ENCODE measurements around the gene PIGR.

Gene PIGR

DNA sequence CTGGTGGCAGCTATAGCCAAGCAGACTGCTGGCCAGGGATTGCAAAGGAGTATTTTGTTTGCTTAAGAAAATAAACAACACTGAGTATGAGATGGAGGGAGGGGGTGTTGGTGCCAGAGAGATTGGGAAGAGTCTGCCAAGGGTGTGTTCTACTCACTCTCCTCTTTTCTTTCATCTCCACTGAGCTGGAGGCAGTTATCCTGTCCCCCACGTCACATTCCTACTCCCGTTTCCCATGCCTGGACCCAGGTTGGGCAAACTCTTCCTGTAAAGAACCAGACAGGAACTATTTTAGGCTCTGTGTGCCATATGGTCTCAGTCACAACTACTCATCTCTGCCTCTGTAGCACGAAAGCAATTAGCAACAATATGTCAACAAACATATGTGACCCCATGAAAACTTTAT is 50.4 kb downstream of the PIGR start:
- H3K4me3 ChIP-seq (ENCODE audit: low read depth in 1 of 2, low read length in 2 of 2) = no peak overlapping the region
- no peaks in the 10 kb centered on the region for H3K36me3 ChIP-seq (ENCODE audit: control insufficient read depth in 1 of 2, insufficient read depth in 2 of 2, low read length in 2 of 2)
- H3K4me1 ChIP-seq (ENCODE audit: control insufficient read depth in 1 of 2, insufficient read depth in 2 of 2, low read length in 2 of 2) = peaks cover 2 to 3% of the 10 kb centered on the region in 2 donors
- H3K9ac ChIP-seq (ENCODE audit: low read depth in 1 of 2, low read length in 2 of 2) = no peak overlapping the region
- no peaks in the 10 kb centered on the region for H3K27me3 ChIP-seq (ENCODE audit: control insufficient read depth in 1 of 2, insufficient read depth in 2 of 2, low read length in 2 of 2)
- H3K9me3 ChIP-seq (ENCODE audit: control insufficient read depth in 1 of 2, low read length in 2 of 2) = no peaks in the 10 kb centered on the region
- H3K27ac ChIP-seq (ENCODE audit: low read depth, low read length) = no peak overlapping the region

GRCh38 chr1:206895325-206895724 is 50.9 kb downstream of the PIGR start:
- Histone ChIP-seq H3K9ac (ENCODE audit: low read depth in 1 of 2, low read length in 2 of 2) (no peak overlapping the region), H3K27ac (ENCODE audit: low read depth, low read length) (no peak overlapping the region)

GRCh38 chr1:206893380-206893779 is 52.9 kb downstream of the PIGR start:
- no peaks in the 10 kb centered on the region for H3K27me3 ChIP-seq (ENCODE audit: control insufficient read depth in 1 of 2, insufficient read depth in 2 of 2, low read length in 2 of 2)
- no peaks in the 10 kb centered on the region for H3K9me3 ChIP-seq (ENCODE audit: control insufficient read depth in 1 of 2, low read length in 2 of 2)
- no peaks in the 10 kb centered on the region for H3K36me3 ChIP-seq (ENCODE audit: control insufficient read depth in 1 of 2, insufficient read depth in 2 of 2, low read length in 2 of 2)
- peaks cover 7% of the 10 kb centered on the region in 2 donors for H3K4me1 ChIP-seq (ENCODE audit: control insufficient read depth in 1 of 2, insufficient read depth in 2 of 2, low read length in 2 of 2)
- H3K27ac ChIP-seq (ENCODE audit: low read depth, low read length) = no peak overlapping the region
- no peak overlapping the region for H3K9ac ChIP-seq (ENCODE audit: low read depth in 1 of 2, low read length in 2 of 2)
- no peak overlapping the region for H3K4me3 ChIP-seq (ENCODE audit: low read depth in 1 of 2, low read length in 2 of 2)

More at GRCh38 chr1:206895325-206895724, 50.9 kb downstream of the PIGR start:
- peaks cover 7% of the 10 kb centered on the region in 2 donors for H3K4me1 ChIP-seq (ENCODE audit: control insufficient read depth in 1 of 2, insufficient read depth in 2 of 2, low read length in 2 of 2)
- H3K36me3 ChIP-seq (ENCODE audit: control insufficient read depth in 1 of 2, insufficient read depth in 2 of 2, low read length in 2 of 2) = no peaks in the 10 kb centered on the region
- H3K9me3 ChIP-seq (ENCODE audit: control insufficient read depth in 1 of 2, low read length in 2 of 2) = no peaks in the 10 kb centered on the region
- no peaks in the 10 kb centered on the region for H3K27me3 ChIP-seq (ENCODE audit: control insufficient read depth in 1 of 2, insufficient read depth in 2 of 2, low read length in 2 of 2)
- H3K4me3 ChIP-seq (ENCODE audit: low read depth in 1 of 2, low read length in 2 of 2) = no peak overlapping the region

DNA sequence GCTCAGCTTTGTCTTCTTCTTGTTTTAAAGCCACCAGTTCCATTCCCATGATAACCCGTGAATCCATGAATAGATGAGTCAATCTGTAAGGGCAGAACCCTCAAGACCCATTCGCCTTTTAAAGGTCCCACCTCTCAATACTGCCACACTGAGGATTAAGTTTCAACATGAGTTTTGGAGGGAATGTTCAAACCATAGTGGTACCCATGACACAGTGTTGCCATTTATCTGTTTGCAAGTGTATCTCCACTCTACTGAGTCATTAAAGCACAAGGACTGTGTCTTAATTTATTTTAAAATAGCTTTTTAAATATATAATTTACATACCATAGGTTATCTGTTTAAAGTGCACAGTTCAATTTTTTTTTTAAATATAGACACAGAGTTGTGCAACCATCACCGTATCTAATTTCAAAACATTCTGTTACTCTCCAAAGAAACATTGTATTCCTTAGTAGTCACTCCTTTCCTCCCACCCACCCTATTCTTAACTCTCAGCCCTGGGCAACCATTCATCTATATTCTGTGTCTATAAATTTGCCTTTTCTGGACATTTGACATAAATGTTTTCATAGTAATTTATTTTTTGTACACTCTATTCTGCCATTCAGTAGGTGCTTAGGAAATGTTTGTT is 53.8 kb downstream of the PIGR start:
- Histone ChIP-seq H3K27me3 (ENCODE audit: control insufficient read depth in 1 of 2, insufficient read depth in 2 of 2, low read length in 2 of 2) (no peaks in the 10 kb centered on the region), H3K9me3 (ENCODE audit: control insufficient read depth in 1 of 2, low read length in 2 of 2) (no peaks in the 10 kb centered on the region), H3K9ac (ENCODE audit: low read depth in 1 of 2, low read length in 2 of 2) (no peak overlapping the region), H3K4me3 (ENCODE audit: low read depth in 1 of 2, low read length in 2 of 2) (no peak overlapping the region), H3K4me1 (ENCODE audit: control insufficient read depth in 1 of 2, insufficient read depth in 2 of 2, low read length in 2 of 2) (peaks cover 7% of the 10 kb centered on the region in 2 donors), H3K27ac (ENCODE audit: low read depth, low read length) (no peak overlapping the region), H3K36me3 (ENCODE audit: control insufficient read depth in 1 of 2, insufficient read depth in 2 of 2, low read length in 2 of 2) (no peaks in the 10 kb centered on the region)

- Histone ChIP-seq H3K4me1 (ENCODE audit: control insufficient read depth in 1 of 2, insufficient read depth in 2 of 2, low read length in 2 of 2) (peaks cover 7% of the 10 kb centered on the region in 2 donors), H3K27ac (ENCODE audit: low read depth, low read length) (no peak overlapping the region), H3K4me3 (ENCODE audit: low read depth in 1 of 2, low read length in 2 of 2) (no peak overlapping the region), H3K27me3 (ENCODE audit: control insufficient read depth in 1 of 2, insufficient read depth in 2 of 2, low read length in 2 of 2) (no peaks in the 10 kb centered on the region), H3K9ac (ENCODE audit: low read depth in 1 of 2, low read length in 2 of 2) (no peak overlapping the region), H3K36me3 (ENCODE audit: control insufficient read depth in 1 of 2, insufficient read depth in 2 of 2, low read length in 2 of 2) (no peaks in the 10 kb centered on the region), H3K9me3 (ENCODE audit: control insufficient read depth in 1 of 2, low read length in 2 of 2) (no peaks in the 10 kb centered on the region)
Observed at GRCh38 chr1:206891412-206891811, 54.9 kb downstream of the PIGR start.

DNA sequence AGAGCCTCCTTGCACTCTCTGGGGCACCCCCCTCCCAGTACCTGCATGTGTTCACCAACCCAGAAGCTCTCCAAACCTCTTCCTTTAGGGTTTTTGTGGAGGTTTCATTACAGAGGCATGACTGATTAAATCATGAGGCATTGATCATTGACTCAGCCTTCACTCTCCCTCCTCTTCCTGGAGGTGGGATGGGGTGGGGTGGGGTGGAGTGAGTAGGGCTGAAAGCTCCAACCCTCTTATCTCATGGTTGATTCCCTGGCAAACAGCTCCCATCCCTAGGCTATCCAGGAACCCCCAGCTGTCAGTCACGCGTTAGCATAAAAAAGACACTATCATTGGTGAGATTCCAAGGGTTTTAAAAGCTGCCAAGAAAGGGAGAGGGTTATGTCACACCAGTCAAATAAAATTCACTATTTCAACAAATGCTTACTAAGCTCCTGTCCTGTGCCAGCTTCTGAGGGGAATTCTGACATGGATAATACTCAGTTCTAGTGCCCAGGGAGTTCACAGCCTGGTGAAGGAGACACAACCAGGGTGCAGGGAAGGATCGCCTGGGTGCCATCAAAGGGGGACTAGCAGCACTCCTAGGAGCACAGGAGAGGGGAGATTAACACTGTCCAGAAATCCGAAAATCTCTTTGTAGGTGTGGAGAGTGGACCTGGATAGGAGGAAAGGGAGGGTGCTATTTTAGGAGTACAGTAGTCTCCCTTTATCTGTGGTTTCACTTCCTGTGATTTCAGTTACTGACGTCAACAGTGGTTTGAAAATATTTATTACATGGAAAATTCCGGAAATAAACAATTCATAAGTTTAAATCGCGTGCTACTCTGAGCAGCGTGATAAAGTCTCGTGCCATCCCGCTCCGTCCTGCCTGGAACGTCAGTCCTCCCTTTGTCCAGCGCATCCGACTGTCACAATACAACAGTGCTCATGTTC is 55.9 kb downstream of the PIGR start:
- peaks cover 7% of the 10 kb centered on the region in 2 donors for H3K4me1 ChIP-seq (ENCODE audit: control insufficient read depth in 1 of 2, insufficient read depth in 2 of 2, low read length in 2 of 2)

DNA sequence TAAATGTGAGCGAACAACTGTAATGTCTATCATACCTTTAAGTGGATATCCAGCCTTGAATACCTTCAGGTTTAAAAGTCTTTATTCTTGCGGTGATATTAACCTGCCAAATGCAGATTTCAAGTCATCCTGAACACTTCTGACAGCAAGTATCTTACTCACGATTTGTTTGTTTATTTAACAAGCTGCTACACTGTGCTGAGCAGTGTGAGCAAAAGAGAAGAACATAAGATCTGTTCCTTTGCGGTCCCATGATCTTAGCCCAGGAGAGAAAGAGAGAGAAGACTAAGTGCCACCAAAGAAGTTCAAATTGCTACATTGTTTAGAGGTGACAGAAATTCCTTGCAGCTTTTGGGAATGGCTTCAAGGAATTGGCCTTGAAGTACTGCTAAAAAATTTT is 58.6 kb downstream of the PIGR start:
- Histone ChIP-seq H3K9me3 (ENCODE audit: control insufficient read depth in 1 of 2, low read length in 2 of 2) (no peaks in the 10 kb centered on the region), H3K4me3 (ENCODE audit: low read depth in 1 of 2, low read length in 2 of 2) (no peak overlapping the region), H3K27me3 (ENCODE audit: control insufficient read depth in 1 of 2, insufficient read depth in 2 of 2, low read length in 2 of 2) (no peaks in the 10 kb centered on the region), H3K9ac (ENCODE audit: low read depth in 1 of 2, low read length in 2 of 2) (no peak overlapping the region), H3K4me1 (ENCODE audit: control insufficient read depth in 1 of 2, insufficient read depth in 2 of 2, low read length in 2 of 2) (peaks cover 7% of the 10 kb centered on the region in 2 donors), H3K27ac (ENCODE audit: low read depth, low read length) (no peak overlapping the region), H3K36me3 (ENCODE audit: control insufficient read depth in 1 of 2, insufficient read depth in 2 of 2, low read length in 2 of 2) (no peaks in the 10 kb centered on the region)

More for the DNA sequence above, 55.9 kb downstream of the PIGR start:
- H3K4me3 ChIP-seq (ENCODE audit: low read depth in 1 of 2, low read length in 2 of 2) = peak overlapping the region in 1 of 2 donors; percentile 33
- no peak overlapping the region for H3K9ac ChIP-seq (ENCODE audit: low read depth in 1 of 2, low read length in 2 of 2)
- no peaks in the 10 kb centered on the region for H3K9me3 ChIP-seq (ENCODE audit: control insufficient read depth in 1 of 2, low read length in 2 of 2)
- no peak overlapping the region for H3K27ac ChIP-seq (ENCODE audit: low read depth, low read length)
- no peaks in the 10 kb centered on the region for H3K27me3 ChIP-seq (ENCODE audit: control insufficient read depth in 1 of 2, insufficient read depth in 2 of 2, low read length in 2 of 2)
- no peaks in the 10 kb centered on the region for H3K36me3 ChIP-seq (ENCODE audit: control insufficient read depth in 1 of 2, insufficient read depth in 2 of 2, low read length in 2 of 2)

DNA sequence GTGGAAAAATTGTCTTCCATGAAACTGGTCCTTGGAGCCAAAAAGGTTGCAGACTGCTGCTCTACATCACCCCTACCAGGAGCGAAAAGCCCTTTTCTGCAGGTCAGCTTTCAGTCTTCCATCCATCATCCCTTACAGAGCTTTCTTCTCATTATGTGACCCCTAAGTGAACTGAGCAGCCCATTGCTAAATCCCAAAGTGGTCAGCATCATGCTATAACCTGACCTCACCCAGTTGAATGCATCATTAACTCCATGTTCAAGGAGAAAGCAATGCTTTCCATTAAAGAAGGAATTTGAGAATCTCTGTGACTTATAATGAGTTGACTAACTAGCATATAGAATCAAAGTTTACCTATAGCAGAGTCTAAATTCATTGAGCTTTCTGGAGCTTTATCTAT is 59.4 kb downstream of the PIGR start:
- H3K9ac ChIP-seq (ENCODE audit: low read depth in 1 of 2, low read length in 2 of 2) = no peak overlapping the region
- H3K36me3 ChIP-seq (ENCODE audit: control insufficient read depth in 1 of 2, insufficient read depth in 2 of 2, low read length in 2 of 2) = no peaks in the 10 kb centered on the region
- H3K27ac ChIP-seq (ENCODE audit: low read depth, low read length) = no peak overlapping the region
- peaks cover 7% of the 10 kb centered on the region in 2 donors for H3K4me1 ChIP-seq (ENCODE audit: control insufficient read depth in 1 of 2, insufficient read depth in 2 of 2, low read length in 2 of 2)
- no peak overlapping the region for H3K4me3 ChIP-seq (ENCODE audit: low read depth in 1 of 2, low read length in 2 of 2)
- no peaks in the 10 kb centered on the region for H3K27me3 ChIP-seq (ENCODE audit: control insufficient read depth in 1 of 2, insufficient read depth in 2 of 2, low read length in 2 of 2)
- H3K9me3 ChIP-seq (ENCODE audit: control insufficient read depth in 1 of 2, low read length in 2 of 2) = no peaks in the 10 kb centered on the region

DNA sequence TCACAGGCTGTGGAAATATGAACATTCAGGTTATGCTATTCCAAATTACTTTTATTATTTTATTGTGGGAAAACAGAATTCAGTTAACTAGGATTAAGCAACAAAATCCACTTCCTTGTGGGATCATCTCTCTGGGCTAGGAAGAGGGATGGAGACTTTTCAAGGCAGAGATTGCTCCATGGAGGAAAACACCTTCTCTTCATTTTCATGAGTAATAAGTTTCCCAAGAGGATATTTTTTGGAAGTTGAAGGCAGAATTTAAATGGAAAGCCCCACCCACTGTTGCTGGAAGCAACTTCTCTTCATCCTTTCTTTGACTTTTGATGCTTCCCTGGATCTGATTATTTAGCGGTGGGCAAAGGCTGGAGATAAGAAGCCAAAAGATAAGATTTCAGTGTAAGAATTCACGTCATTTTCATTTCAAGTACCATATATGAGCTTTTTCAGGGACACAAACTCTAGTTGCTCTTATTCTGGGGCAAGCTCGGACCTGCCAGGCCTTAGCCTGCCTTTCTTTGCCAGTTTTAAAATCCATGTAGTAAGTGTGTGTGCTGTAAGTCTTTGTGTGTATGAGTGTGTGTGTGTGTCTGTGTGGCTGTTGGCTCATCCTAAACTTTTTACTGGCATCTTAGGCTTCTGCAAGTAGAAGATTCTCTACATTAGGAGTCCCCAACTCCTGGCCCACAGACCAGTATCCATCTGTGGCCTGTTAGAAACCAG is 60.8 kb downstream of the PIGR start:
- Histone ChIP-seq H3K27me3 (ENCODE audit: control insufficient read depth in 1 of 2, insufficient read depth in 2 of 2, low read length in 2 of 2) (no peaks in the 10 kb centered on the region), H3K36me3 (ENCODE audit: control insufficient read depth in 1 of 2, insufficient read depth in 2 of 2, low read length in 2 of 2) (no peaks in the 10 kb centered on the region), H3K4me1 (ENCODE audit: control insufficient read depth in 1 of 2, insufficient read depth in 2 of 2, low read length in 2 of 2) (peaks cover under 1 to 1% of the 10 kb centered on the region in 2 donors), H3K9ac (ENCODE audit: low read depth in 1 of 2, low read length in 2 of 2) (no peak overlapping the region), H3K27ac (ENCODE audit: low read depth, low read length) (no peak overlapping the region), H3K9me3 (ENCODE audit: control insufficient read depth in 1 of 2, low read length in 2 of 2) (no peaks in the 10 kb centered on the region), H3K4me3 (ENCODE audit: low read depth in 1 of 2, low read length in 2 of 2) (no peak overlapping the region)

DNA sequence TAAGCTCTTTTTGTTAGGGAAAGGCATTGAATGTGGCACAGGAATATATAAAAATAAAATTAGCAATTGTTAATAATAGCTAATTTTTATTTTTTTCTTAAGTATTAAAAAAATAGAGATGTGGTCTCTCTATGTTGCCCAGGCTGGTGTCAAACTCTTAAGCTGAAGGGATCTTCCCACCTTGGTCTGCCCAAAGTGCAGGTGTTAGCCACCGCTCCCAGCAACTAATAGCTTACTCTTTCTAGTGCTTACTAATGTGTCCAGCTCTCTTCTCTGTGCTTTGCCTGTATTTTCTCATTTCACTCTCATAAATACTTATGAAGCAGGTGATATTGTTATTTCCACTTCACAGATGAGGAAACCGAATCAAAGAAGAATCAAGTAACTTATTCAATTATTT is 62.4 kb downstream of the PIGR start:
- no peak overlapping the region for H3K4me3 ChIP-seq (ENCODE audit: low read depth in 1 of 2, low read length in 2 of 2)

More for the DNA sequence above, 62.4 kb downstream of the PIGR start:
- Histone ChIP-seq H3K27ac (ENCODE audit: low read depth, low read length) (no peak overlapping the region), H3K36me3 (ENCODE audit: control insufficient read depth in 1 of 2, insufficient read depth in 2 of 2, low read length in 2 of 2) (no peaks in the 10 kb centered on the region), H3K4me1 (ENCODE audit: control insufficient read depth in 1 of 2, insufficient read depth in 2 of 2, low read length in 2 of 2) (no peaks in the 10 kb centered on the region), H3K27me3 (ENCODE audit: control insufficient read depth in 1 of 2, insufficient read depth in 2 of 2, low read length in 2 of 2) (no peaks in the 10 kb centered on the region), H3K9ac (ENCODE audit: low read depth in 1 of 2, low read length in 2 of 2) (no peak overlapping the region), H3K9me3 (ENCODE audit: control insufficient read depth in 1 of 2, low read length in 2 of 2) (no peaks in the 10 kb centered on the region)
